Ramos (cell line): ENCODE measurements around the gene KRTAP10-9.
"Not testable (repeated sequence)": the region's sequence is repeated elsewhere in the genome, so short reads cannot be mapped to it uniquely, and the experiment has no call there.

ENCODE experiments used
- in situ Hi-C: fragments of 300-500 bp; cut with MboI; formaldehyde crosslinking; loops from one replicate; pipeline ENCODE4 v1.14.3; 2022; ENCODE audit warnings: low sequenced_read_pairs; ENCODE audit not compliant: unreplicated experiment

The KRTAP10-9 gene

GRCh38 chr21:44656868-44657267 is 30.0 kb downstream of the KRTAP10-9 start:
- in situ Hi-C loops, result no loop called here

- in situ Hi-C loops, result no loop called here
Observed at GRCh38 chr21:44657635-44658540, 31.0 kb downstream of the KRTAP10-9 start, which contains the start of gene KRTAP12-3. TSS of gene KRTAP12-3 (plus strand) at chr21:44657932. CDS start at chr21:44657980, 48 bp downstream.

DNA sequence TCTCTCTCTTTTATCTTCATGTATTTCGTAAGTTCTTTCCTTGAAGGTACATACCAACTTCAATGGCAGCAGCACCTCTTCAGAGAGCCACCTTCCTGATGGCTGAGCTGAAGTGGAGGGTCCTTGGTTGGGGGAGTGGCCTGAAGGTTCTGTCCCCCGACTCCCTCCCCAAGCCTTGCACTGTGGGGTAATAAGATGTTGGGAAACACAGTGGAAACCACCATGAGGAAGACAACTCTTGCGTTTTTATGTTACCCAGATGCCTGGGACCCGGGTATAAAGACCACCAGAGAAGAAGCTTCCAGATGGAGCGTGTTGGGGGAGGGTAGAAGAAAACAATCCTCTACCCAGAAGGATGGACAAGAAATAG is 31.6 kb downstream of the KRTAP10-9 start:
- in situ Hi-C loops, result no loop called here

- in situ Hi-C loops, result no loop called here
Observed at GRCh38 chr21:44658913-44659595, 32.2 kb downstream of the KRTAP10-9 start.

GRCh38 chr21:44661567-44661966 is 34.7 kb downstream of the KRTAP10-9 start:
- in situ Hi-C loops, result not testable (repeated sequence)

DNA sequence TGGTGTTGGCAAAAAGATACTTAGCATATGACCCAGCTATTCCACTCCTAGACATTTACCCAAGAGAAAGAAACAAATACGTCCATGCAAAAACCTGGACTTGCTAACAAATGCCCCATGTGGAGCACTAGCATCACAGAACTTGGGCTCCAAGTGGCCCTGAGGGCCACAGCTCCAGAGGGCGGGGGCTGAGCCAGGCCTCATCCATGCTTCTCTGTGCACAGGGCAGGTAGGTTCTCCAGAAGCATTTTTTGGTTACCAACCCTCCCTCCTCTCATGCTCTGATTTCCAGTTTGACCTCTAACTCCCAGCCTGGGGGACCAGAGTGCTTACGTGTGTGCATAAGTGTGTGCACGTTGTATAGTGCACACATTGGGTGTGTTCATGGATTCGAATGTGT is 37.8 kb downstream of the KRTAP10-9 start:
- in situ Hi-C loops, result no loop called here

DNA sequence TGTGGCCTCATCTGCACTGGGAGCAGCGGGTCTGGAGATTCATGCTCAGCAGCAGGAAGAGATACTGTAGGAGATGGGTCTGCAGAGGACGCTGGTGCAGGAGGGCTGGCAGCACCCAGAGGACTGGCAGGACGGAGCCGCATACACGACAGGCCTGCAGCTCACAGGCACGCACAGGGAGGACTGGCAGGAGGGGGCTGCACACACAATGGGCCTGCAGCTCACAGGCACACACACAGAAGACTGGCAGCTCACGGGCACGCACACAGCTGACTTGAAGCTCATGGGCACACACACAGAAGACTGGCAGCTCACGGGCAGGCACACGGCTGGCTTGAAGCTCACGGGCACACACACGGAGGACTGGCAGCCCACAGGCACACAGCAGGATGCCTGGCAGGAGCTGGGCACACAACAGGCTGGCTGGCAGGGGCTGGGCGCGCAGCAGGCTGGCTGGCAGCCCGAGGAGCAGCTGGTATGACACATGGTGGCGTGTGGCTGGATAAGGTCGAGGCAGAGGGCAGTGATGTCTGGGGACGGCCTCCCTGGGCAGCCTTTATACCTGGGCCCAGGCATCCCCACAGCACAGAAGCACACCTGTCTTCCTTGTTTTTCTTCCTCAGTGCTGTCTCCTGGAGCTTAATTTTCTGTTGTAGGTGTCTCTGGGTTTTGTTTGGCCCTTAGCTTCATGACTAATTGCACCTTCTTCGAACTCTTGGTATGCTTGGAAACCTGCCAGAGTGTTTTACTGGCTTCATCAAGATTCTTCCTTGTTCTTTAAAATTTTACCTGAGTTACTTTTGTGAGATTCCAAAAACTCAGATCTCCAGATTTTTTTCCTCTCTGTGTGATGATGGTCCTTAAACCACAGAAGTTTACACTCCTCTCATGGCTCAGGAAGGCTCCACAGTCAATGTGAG is 39.8 kb downstream of the KRTAP10-9 start, which contains the start of gene KRTAP12-2:
Gene KRTAP12-2, minus strand, starts transcription at position 527 of the 920 bp plus-strand sequence. Its CDS starts 41 bp downstream, at position 486.
- in situ Hi-C loops, result no loop called here

- in situ Hi-C loops, result no loop called here
Observed at GRCh38 chr21:44667612-44668011, 40.7 kb downstream of the KRTAP10-9 start.

GRCh38 chr21:44670642-44671432 is 43.9 kb downstream of the KRTAP10-9 start:
- in situ Hi-C loops, result no loop called here

GRCh38 chr21:44671911-44672310 is 45.0 kb downstream of the KRTAP10-9 start:
- in situ Hi-C loops, result no loop called here

GRCh38 chr21:44677881-44678280 is 51.0 kb downstream of the KRTAP10-9 start:
- in situ Hi-C loops, result no loop called here
